SK-N-MC (cell line): ENCODE data around the gene CD99.

ENCODE experiments used
- EZH2 ChIP-seq: fragments of 200-600 bp; sonication (generic); IDR thresholded peaks from one replicate; pipeline ENCODE4 v1.6.1; 2017; ENCODE audit warnings: antibody characterized with exemption
- FOXP2 ChIP-seq: optimal IDR thresholded peaks from 2 replicates; pipeline ENCODE3; 2011; ENCODE audit warnings: mild to moderate bottlenecking, moderate library complexity; ENCODE audit not compliant: insufficient read depth; ENCODE audit errors: extremely low read length, control extremely low read depth
- POLR2AphosphoS5 ChIP-seq: IDR thresholded peaks from 2 replicates; pipeline ENCODE4 v1.6.1; 2012; ENCODE audit warnings: mild to moderate bottlenecking, low read depth, low read length, borderline replicate concordance

GRCh38 chrX:2715066-2715600 is 24.0 kb downstream of the CD99 start:
- TF ChIP-seq EZH2 (no peak), POLR2AphosphoS5 (no peak), FOXP2 (no peak)
